Adrenal gland (tissue), 12 donors: ENCODE results near the gene LCE2A. TPM values are rescaled to one million over a fixed set of nuclear protein-coding genes. Genes with fewer than 3 reads are reported as not detected.

Experiments used
- DNase-seq, 7 donors: peaks; one replicate each; pipeline ENCODE4 v3.0.0-alpha.2; 2019 to 2020
- H3K27ac ChIP-seq, 5 donors: fragments of 200-600 bp; sonication (generic) in 4 of 5; 1 replicate in 3 of 5; 2 replicates in 2 of 5; pipeline versions ENCODE4 v1.5.1 to v1.8.0; 2016 to 2020; ENCODE audit warnings: mild to moderate bottlenecking in 1 of 5
- H3K27me3 ChIP-seq: fragments of 200-600 bp; 2 replicates; pipeline ENCODE4 v1.8.0; 2021
- H3K36me3 ChIP-seq, 2 donors: fragments of 200-600 bp; replicated peaks in 1 of 2; 1 replicate in 1 of 2; 2 replicates in 1 of 2; pipeline versions ENCODE4 v1.5.1 to v1.8.0; 2018 to 2022
- H3K4me1 ChIP-seq, 2 donors: fragments of 200-600 bp; replicated peaks in 1 of 2; 1 replicate in 1 of 2; 2 replicates in 1 of 2; pipeline versions ENCODE4 v1.5.1 to v1.8.0; 2018 to 2021
- H3K4me3 ChIP-seq, 4 donors: fragments of 200-600 bp; sonication (generic) in 3 of 4; one replicate each; pipeline ENCODE4 v1.5.1; 2016 to 2018
- H3K9me3 ChIP-seq, 3 donors: fragments of 200-600 bp; sonication (generic) in 1 of 3; replicated peaks in 1 of 3; 1 replicate in 2 of 3; 2 replicates in 1 of 3; pipeline versions ENCODE4 v1.5.1 to v1.8.0; 2016 to 2021
- CTCF ChIP-seq, 6 experiments: fragments of 450-650 bp in 4 of 6; fragments of 200-600 bp in 2 of 6; sonication (generic) in 1 of 6; IDR thresholded peaks; 1 replicate in 5 of 6; 2 replicates in 1 of 6; pipeline versions ENCODE4 v1.5.1 to v1.8.0; 2016 to 2021; ENCODE audit warnings: antibody characterized with exemption in 6 of 6, mild to moderate bottlenecking in 2 of 6, moderate library complexity in 1 of 6
- POLR2A ChIP-seq, 2 donors: fragments of 450-650 bp; IDR thresholded peaks; one replicate each; pipeline ENCODE4 v1.6.1; 2017; ENCODE audit warnings: antibody characterized with exemption in 2 of 2, mild to moderate bottlenecking in 2 of 2, moderate library complexity in 1 of 2
- WGBS, 4 donors: extraction: QIAGEN DNeasy Blood & Tissue Kit in 2 of 4; methylation state at CpG; one replicate each; pipeline versions ENCODE4 v1.1.5 to v1.1.7; 2013 to 2017; 5-methylcytosine and 5-hydroxymethylcytosine counted together
- intact Hi-C, 2 donors: fragments of 100-400 bp; cut with DNase I; formaldehyde crosslinking; loops; one replicate each; pipeline versions ENCODE4 v1.14.1 to v1.15.0; 2022 to 2023
- polyA plus RNA-seq, 3 donors: library from polyadenylated mRNA; stranded (reverse); fragments of 200-250 nt in 2 of 3; fragments of 350-450 nt in 1 of 3; fragmentation: Illumina TruSeq in 1 of 3; extraction: RNeasy Lipid Tissue Mini Kit (QIAGEN cat#74804) in 1 of 3; gene quantifications; one replicate each; pipeline ENCODE4 v1.2.3, GENCODE V29; 2013 to 2014
- total RNA-seq, 9 donors: library from RNA; depleted of rRNA in 4 of 9; stranded (reverse); fragments of >200 nt in 4 of 9; fragments of 120-200 nt in 1 of 9; fragmentation: NEBNext Ultra II Directional in 1 of 9; extraction: Animal tissue kit (Norgen Biotek cat#: 25700) in 1 of 9; gene quantifications; one replicate each; pipeline versions ENCODE4 v1.1.0 to v1.2.4, GENCODE V29; 2013 to 2023
- donor health status: healthy with polysubstance abuse.
- donor health status: Bipolar disorder and iron deficiency.
- donor health status: DM: yes; HTN: yes; CAD: no.
- donor health status: DM: no; HTN: no; CAD: no.
- donor health status: DM: no; HTN: no; CAD: no.
- donor health status: DM: yes; HTN: yes; CAD: no.

The LCE2A gene
- total and polyA plus RNA-seq, 12 donors = not detected

DNA sequence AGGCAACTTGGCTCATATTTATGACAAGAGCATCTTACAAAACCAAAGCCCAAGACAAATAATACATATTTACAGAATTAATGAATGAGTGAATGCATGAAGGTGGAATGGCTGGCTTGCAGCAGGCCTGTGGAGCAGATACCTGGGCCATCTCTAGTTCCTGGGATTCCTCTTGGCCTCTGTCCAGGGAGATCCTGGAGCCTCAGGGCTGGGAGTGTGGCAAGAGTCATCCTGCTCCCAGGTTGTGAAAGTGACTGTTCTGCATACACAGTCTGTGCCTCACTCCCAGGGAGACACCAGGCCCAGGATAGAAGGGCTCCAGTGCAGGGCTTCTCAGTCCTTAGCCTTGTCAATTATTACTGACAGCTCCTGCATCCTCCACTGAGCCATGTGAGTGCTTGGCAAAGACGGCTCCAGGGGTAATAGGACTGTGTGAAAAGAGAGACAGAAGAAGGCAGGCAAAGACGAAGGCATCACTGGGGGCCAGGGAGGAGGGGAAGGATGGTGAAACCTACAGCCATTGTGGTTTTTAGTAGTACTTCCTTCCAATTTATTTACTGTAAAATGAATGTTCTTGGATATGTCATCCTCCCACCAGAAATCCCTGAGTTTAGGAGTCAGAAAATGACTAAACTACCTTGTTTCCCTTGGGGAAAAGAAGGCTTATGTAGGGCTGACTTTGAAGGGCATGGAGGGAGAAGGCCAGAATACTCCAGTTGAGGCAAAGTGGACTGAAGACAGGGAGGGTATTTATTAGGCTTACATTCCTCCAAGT is 45.4 kb downstream of the LCE2A start:
- no peak for DNase-seq
- no peak for TF ChIP-seq CTCF (IDR thresholded peaks at IDR 0.05)
- no peak for TF ChIP-seq POLR2A (IDR thresholded peaks at IDR 0.05)
- 51 to 87% (median 66%) methylated on average over 2 of the region's 2 CpGs for WGBS, 4 donors
- Histone ChIP-seq H3K27me3 (no peaks in the 10 kb centered on the region), H3K27ac (no peak overlapping the region), H3K36me3 (no peaks in the 10 kb centered on the region), H3K9me3 (no peaks in the 10 kb centered on the region), H3K4me1 (no peaks in the 10 kb centered on the region), H3K4me3 (no peak overlapping the region)
- intact Hi-C loops = no loop called here

DNA sequence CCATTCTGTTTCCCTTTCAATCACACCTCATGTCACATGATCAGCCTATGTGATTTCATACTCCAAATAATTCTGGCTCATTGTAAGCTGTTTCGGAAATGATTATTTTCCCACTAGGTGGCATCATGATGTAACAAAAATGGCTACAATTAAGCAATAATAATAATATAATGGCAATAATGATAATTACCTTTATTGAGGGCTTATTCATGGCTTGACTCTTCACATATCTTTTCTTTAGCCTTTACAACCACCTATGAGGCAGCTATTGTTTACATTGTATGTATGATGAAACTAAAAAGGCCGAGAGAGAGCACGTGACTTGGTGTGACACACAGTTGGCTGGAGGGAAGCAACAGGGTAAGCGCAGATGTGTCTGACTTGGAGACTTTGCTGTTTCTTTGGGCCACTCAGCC is 47.2 kb downstream of the LCE2A start:
- H3K4me1 ChIP-seq = no peaks in the 10 kb centered on the region
- TF ChIP-seq POLR2A (IDR thresholded peaks at IDR 0.05) (no peak), CTCF (IDR thresholded peaks at IDR 0.05) (no peak)
- DNase-seq = no peak
- no peak overlapping the region for H3K4me3 ChIP-seq
- H3K27me3 ChIP-seq = peaks cover 3% of the 10 kb centered on the region
- no peaks in the 10 kb centered on the region for H3K9me3 ChIP-seq
- no peak overlapping the region for H3K27ac ChIP-seq
- intact Hi-C loops = no loop called here
- H3K36me3 ChIP-seq = no peaks in the 10 kb centered on the region
- WGBS, 4 donors = 65 to 83% (median 74%) methylated on average over 4 of the region's 4 CpGs

DNA sequence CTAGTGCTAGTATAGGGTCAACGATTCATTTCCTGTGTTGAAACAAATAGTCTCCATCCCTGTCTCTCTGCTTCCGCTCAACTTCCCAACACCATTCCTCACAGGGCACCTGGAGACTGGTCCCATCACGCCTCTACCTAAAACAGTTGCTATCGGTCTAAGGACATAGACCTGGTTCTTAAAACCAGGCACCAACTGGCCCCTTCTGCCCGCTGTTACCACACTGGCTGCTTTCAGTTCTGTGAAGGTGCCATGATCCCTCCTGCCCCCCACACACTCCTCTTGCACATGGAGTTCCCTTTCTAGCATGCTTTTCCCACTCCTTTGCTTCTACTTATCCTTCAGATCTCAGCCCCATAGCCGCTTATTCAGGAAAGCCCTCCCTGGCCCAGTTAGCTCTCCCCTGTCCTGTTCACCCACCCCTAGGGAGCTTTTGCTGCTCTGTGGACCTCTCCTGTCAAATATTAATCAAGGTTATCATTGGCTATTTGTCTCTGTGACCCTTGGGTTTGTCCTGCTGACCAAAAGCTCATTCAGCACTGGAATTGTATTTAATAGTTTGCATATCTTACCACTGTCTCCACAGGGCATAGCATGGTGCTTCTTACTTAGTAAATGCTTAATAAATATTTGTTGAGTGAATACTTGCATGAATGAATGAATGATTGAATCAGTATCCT is 47.8 kb downstream of the LCE2A start:
- no peaks in the 10 kb centered on the region for H3K4me1 ChIP-seq
- no peak for TF ChIP-seq CTCF (IDR thresholded peaks at IDR 0.05)
- TF ChIP-seq POLR2A (IDR thresholded peaks at IDR 0.05) = no peak
- no peak overlapping the region for H3K27ac ChIP-seq
- intact Hi-C loops = no loop called here
- H3K27me3 ChIP-seq = peaks cover 3% of the 10 kb centered on the region
- no peak overlapping the region for H3K4me3 ChIP-seq
- DNase-seq = no peak
- H3K36me3 ChIP-seq = no peaks in the 10 kb centered on the region
- WGBS, 4 donors = 75 to 84% (median 78%) methylated on average over 6 of the region's 6 CpGs
- H3K9me3 ChIP-seq = no peaks in the 10 kb centered on the region

DNA sequence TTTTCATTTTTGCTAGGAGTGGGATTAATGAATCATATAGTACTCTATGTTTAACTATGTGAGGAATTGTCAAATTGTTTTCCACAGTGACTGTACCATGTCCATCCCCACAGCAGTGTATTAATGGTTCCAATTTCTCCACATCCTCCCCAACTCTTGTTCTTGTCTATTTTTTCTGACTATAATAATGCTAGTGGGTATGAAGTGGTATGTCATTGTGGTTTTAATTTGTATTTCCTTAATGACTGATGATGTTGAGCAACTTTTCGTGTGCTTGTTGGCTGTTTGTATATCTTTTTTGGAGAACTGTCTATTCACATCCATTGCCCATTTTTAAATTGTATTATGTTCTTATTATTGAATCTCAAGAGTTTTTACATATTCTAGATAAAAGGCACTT is 49.7 kb downstream of the LCE2A start:
- WGBS, 4 donors = 24 to 36% (median 31%) methylated on average over 1 of the region's 1 CpG
- no peaks in the 10 kb centered on the region for H3K36me3 ChIP-seq
- no peak for DNase-seq
- H3K27me3 ChIP-seq = peaks cover 3% of the 10 kb centered on the region
- no peaks in the 10 kb centered on the region for H3K4me1 ChIP-seq
- H3K9me3 ChIP-seq = no peaks in the 10 kb centered on the region
- H3K27ac ChIP-seq = no peak overlapping the region
- intact Hi-C loops = no loop called here
- no peak overlapping the region for H3K4me3 ChIP-seq
- TF ChIP-seq POLR2A (IDR thresholded peaks at IDR 0.05) (no peak), CTCF (IDR thresholded peaks at IDR 0.05) (no peak)

Other genes starting within 250 kb of the LCE2A start
- not detected for gene LCE5A, start 187.5 kb upstream of the LCE2A start, total RNA-seq
- not detected for gene LCE5A, start 187.5 kb upstream of the LCE2A start, polyA plus RNA-seq
- not detected for gene CRCT1, start 183.9 kb upstream of the LCE2A start, total RNA-seq
- not detected for gene CRCT1, start 183.9 kb upstream of the LCE2A start, polyA plus RNA-seq
- not detected for gene LCE3E, start 131.6 kb upstream of the LCE2A start, total RNA-seq
- not detected for gene LCE3E, start 131.6 kb upstream of the LCE2A start, polyA plus RNA-seq
- not detected for gene LCE3D, start 117.8 kb upstream of the LCE2A start, total RNA-seq
- not detected for gene LCE3D, start 117.8 kb upstream of the LCE2A start, polyA plus RNA-seq
- not detected for gene LCE3C, start 98.1 kb upstream of the LCE2A start, total RNA-seq
- gene LCE3C, start 98.1 kb upstream of the LCE2A start, polyA plus RNA-seq = not detected
- gene LCE3B, start 84.5 kb upstream of the LCE2A start, total RNA-seq = not detected
- not detected for gene LCE3B, start 84.5 kb upstream of the LCE2A start, polyA plus RNA-seq
- gene LCE3A, start 75.2 kb upstream of the LCE2A start, total RNA-seq = not detected
- not detected for gene LCE3A, start 75.2 kb upstream of the LCE2A start, polyA plus RNA-seq
- gene LCE2D, start 35.0 kb upstream of the LCE2A start, total RNA-seq = not detected
- not detected for gene LCE2D, start 35.0 kb upstream of the LCE2A start, polyA plus RNA-seq
- gene LCE2C, start 23.1 kb upstream of the LCE2A start, total RNA-seq = not detected
- not detected for gene LCE2C, start 23.1 kb upstream of the LCE2A start, polyA plus RNA-seq
- gene LCE2B, start 12.2 kb upstream of the LCE2A start, total RNA-seq = not detected
- not detected for gene LCE2B, start 12.2 kb upstream of the LCE2A start, polyA plus RNA-seq
- gene LCE4A, start 9.8 kb downstream of the LCE2A start, total RNA-seq = not detected
- gene LCE4A, start 9.8 kb downstream of the LCE2A start, polyA plus RNA-seq = not detected
- not detected for gene KPRP, start 59.7 kb downstream of the LCE2A start, total RNA-seq
- not detected for gene KPRP, start 59.7 kb downstream of the LCE2A start, polyA plus RNA-seq
- not detected for gene LCE1F, start 76.8 kb downstream of the LCE2A start, total RNA-seq
- not detected for gene LCE1F, start 76.8 kb downstream of the LCE2A start, polyA plus RNA-seq
- not detected for gene LCE1E, start 87.9 kb downstream of the LCE2A start, total RNA-seq
- not detected for gene LCE1E, start 87.9 kb downstream of the LCE2A start, polyA plus RNA-seq
- gene LCE1D, start 98.4 kb downstream of the LCE2A start, total RNA-seq = not detected
- not detected for gene LCE1D, start 98.4 kb downstream of the LCE2A start, polyA plus RNA-seq
- not detected for gene LCE1C, start 108.3 kb downstream of the LCE2A start, total RNA-seq
- gene LCE1C, start 108.3 kb downstream of the LCE2A start, polyA plus RNA-seq = not detected
- gene LCE1B, start 113.6 kb downstream of the LCE2A start, total RNA-seq = not detected
- not detected for gene LCE1B, start 113.6 kb downstream of the LCE2A start, polyA plus RNA-seq
- gene LCE1A, start 129.1 kb downstream of the LCE2A start, total RNA-seq = not detected
- not detected for gene LCE1A, start 129.1 kb downstream of the LCE2A start, polyA plus RNA-seq
- not detected for gene LCE6A, start 144.5 kb downstream of the LCE2A start, total RNA-seq
- not detected for gene LCE6A, start 144.5 kb downstream of the LCE2A start, polyA plus RNA-seq
- gene LCE7A, start 161.7 kb downstream of the LCE2A start, total RNA-seq = not detected
- not detected for gene LCE7A, start 161.7 kb downstream of the LCE2A start, polyA plus RNA-seq
- gene SMCP, start 180.0 kb downstream of the LCE2A start, total RNA-seq = not detected
- gene SMCP, start 180.0 kb downstream of the LCE2A start, polyA plus RNA-seq = not detected
- gene IVL, start 210.2 kb downstream of the LCE2A start, total RNA-seq = not detected
- under 1 TPM in 2 of 3 donors, not detected in 1; 0.16 to 0.30 TPM for gene IVL, start 210.2 kb downstream of the LCE2A start, polyA plus RNA-seq
- not detected for gene SPRR5, start 248.9 kb downstream of the LCE2A start, total RNA-seq
- not detected for gene SPRR5, start 248.9 kb downstream of the LCE2A start, polyA plus RNA-seq